Measurements from ENCODE around the gene ADARB1. TPM values are rescaled to one million over a fixed set of nuclear protein-coding genes. Genes with fewer than 3 reads are reported as not detected.

The ADARB1 gene
- polyA plus RNA-seq, 1 of the 3 experiments (the other 2 are of a cell fraction): 7.8 TPM

DNA sequence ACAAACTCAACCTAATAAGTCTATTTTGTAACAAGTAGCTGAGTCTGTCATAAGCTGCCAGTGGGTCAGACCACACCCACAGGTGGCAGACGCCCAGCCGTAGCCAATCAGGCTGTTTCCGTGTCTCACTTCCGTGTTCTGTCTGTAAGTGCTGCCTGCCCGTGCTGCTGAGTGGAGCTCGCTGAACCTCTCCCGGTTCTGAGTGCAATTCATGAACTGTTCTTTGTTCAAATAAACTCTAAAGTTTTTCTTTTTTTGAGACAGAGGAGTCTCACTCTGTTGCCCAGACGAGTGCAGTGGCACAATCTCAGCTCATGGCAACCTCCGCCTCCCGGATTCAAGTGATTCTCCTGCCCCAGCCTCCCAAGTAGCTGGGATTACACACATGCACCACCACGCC, 188.2 kb downstream of the ADARB1 start:
- H3K36me3 ChIP-seq (replicated peaks in 1 of 2; ENCODE audit: control insufficient read depth in 1 of 2, insufficient read depth in 2 of 2, low read length in 1 of 2): peaks cover 0 to 46% of the 10 kb centered on the region in 2 experiments
- TF ChIP-seq, protein P1, sequence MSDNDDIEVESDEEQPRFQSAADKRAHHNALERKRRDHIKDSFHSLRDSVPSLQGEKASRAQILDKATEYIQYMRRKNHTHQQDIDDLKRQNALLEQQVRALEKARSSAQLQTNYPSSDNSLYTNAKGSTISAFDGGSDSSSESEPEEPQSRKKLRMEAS (IDR thresholded peaks at IDR 0.05; ENCODE audit: low read depth): no peak
- no peak for TF ChIP-seq FOSL2 (IDR thresholded peaks at IDR 0.05; ENCODE audit: borderline replicate concordance, low read depth)
- H3K27me3 ChIP-seq (ENCODE audit: insufficient read depth): no peaks in the 10 kb centered on the region
- no peak overlapping the region for H2AFZ ChIP-seq (ENCODE audit: low read depth)
- H3K4me1 ChIP-seq (ENCODE audit: control insufficient read depth in 1 of 2, insufficient read depth in 2 of 2, low read depth in 1 of 2, low read length in 1 of 2): peaks cover 0 to 18% of the 10 kb centered on the region in 2 experiments; a peak in 1 of 4 replicates
- H3F3A ChIP-seq (replicated peaks; ENCODE audit: insufficient read depth): peaks cover 3% of the 10 kb centered on the region
- no peak overlapping the region for H3K9ac ChIP-seq
- H3K9me2 ChIP-seq: no peaks in the 10 kb centered on the region
- no peak overlapping the region for H3K27ac ChIP-seq (ENCODE audit: low read depth in 2 of 2, low read length in 1 of 2)
- no peaks in the 10 kb centered on the region for H3K79me2 ChIP-seq (ENCODE audit: insufficient read depth)
- WGBS (ENCODE audit: low lambda C conversion rate): 95% methylated on average over 11 of the region's 11 CpGs
- peak; percentile 10 for DNase-seq
- POLR2A ChIA-PET: interaction anchor here (0.6 kb wide), 1 partner anchor 114 kb away, joined by 4 read pairs; no protein-coding TSS in a partner anchor
- CTCF ChIA-PET: interaction anchor here (0.8 to 2.2 kb wide), 3 partner anchors 46 to 124 kb away, joined by 3 to 11 read pairs (median 4); no protein-coding TSS in a partner anchor
- no peaks in the 10 kb centered on the region for H3K9me3 ChIP-seq
- H4K20me1 ChIP-seq (ENCODE audit: insufficient read depth): 0 out of 2 replicates have a peak, but pooled peaks cover 14% of the 10 kb centered on the region
- no peak overlapping the region for H3K4me2 ChIP-seq
- H3K4me3 ChIP-seq (ENCODE audit: low read depth in 2 of 2, low read length in 1 of 2): no peak overlapping the region

DNA sequence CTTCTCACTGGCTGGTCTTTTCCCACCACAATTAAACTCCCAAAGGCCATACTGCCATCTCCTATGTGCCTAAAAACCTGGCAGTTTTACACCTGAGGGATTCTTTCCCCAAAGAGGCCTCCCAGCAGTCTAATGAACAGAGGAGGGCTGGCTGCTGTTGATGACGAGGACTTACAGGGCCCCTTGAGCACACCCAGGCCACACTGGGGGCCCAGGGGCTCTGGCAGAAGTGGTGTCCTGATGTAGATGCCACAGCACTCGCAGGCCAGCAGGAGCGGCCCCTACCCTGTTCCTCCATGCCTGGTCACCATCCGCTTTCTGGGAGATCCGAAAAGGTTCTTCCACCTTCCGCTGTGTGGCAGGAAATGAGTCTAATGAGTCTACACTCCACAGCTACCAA, 189.2 kb downstream of the ADARB1 start:
- Histone ChIP-seq H4K20me1 (ENCODE audit: insufficient read depth) (0 out of 2 replicates have a peak, but pooled peaks cover 14% of the 10 kb centered on the region), H3K27me3 (ENCODE audit: insufficient read depth) (no peaks in the 10 kb centered on the region), H3K4me1 (ENCODE audit: control insufficient read depth in 1 of 2, insufficient read depth in 2 of 2, low read depth in 1 of 2, low read length in 1 of 2) (peaks cover 0 to 14% of the 10 kb centered on the region in 2 experiments; a peak in 1 of 4 replicates), H2AFZ (ENCODE audit: low read depth) (no peak overlapping the region), H3F3A (replicated peaks; ENCODE audit: insufficient read depth) (peaks cover 3% of the 10 kb centered on the region), H3K79me2 (ENCODE audit: insufficient read depth) (no peaks in the 10 kb centered on the region), H3K9me3 (no peaks in the 10 kb centered on the region), H3K36me3 (replicated peaks in 1 of 2; ENCODE audit: control insufficient read depth in 1 of 2, insufficient read depth in 2 of 2, low read length in 1 of 2) (peaks cover 0 to 48% of the 10 kb centered on the region in 2 experiments), H3K4me2 (no peak overlapping the region), H3K9ac (no peak overlapping the region), H3K27ac (ENCODE audit: low read depth in 2 of 2, low read length in 1 of 2) (no peak overlapping the region), H3K9me2 (no peaks in the 10 kb centered on the region), H3K4me3 (ENCODE audit: low read depth in 2 of 2, low read length in 1 of 2) (no peak overlapping the region)
- WGBS (ENCODE audit: low lambda C conversion rate): 100% methylated on average over 1 of the region's 6 CpGs
- ChIA-PET POLR2A (no interaction called here), CTCF (interaction anchor here (2.2 kb wide), 1 partner anchor 123 kb away, joined by 6 read pairs; no protein-coding TSS in a partner anchor)
- peak; percentile 12 for DNase-seq
- TF ChIP-seq RCOR1 (IDR thresholded peaks at IDR 0.05; ENCODE audit: low read length) (no peak), NRF1 (IDR thresholded peaks at IDR 0.05; ENCODE audit: low read depth, low read length) (no peak), JUND (IDR thresholded peaks at IDR 0.05) (no peak), FOXM1 (IDR thresholded peaks at IDR 0.05; ENCODE audit: low read depth) (no peak), TCF12 (IDR thresholded peaks at IDR 0.05) (no peak), IRF3 (IDR thresholded peaks at IDR 0.05; ENCODE audit: low read depth, low read length) (no peak), TAF1 (IDR thresholded peaks at IDR 0.05; ENCODE audit: borderline replicate concordance, low read depth, low read length) (no peak), ZBTB33 (IDR thresholded peaks at IDR 0.05; ENCODE audit: borderline replicate concordance, low read depth) (no peak), FOSL2 (IDR thresholded peaks at IDR 0.05; ENCODE audit: borderline replicate concordance, low read depth) (no peak), RFX5 (IDR thresholded peaks at IDR 0.05; ENCODE audit: low read length) (no peak), USF2 (IDR thresholded peaks at IDR 0.05; ENCODE audit: borderline replicate concordance, low read depth, low read length) (no peak), SMC3 (IDR thresholded peaks at IDR 0.05; ENCODE audit: low read depth, low read length) (no peak), POLR2AphosphoS5 (IDR thresholded peaks at IDR 0.05; ENCODE audit: low read depth, low read length) (no peak), GATA2 (CRISPR knock-in tag; IDR thresholded peaks at IDR 0.05) (no peak), RAD21 (IDR thresholded peaks at IDR 0.05; ENCODE audit: low read length) (no peak), MEF2A (IDR thresholded peaks at IDR 0.05; ENCODE audit: borderline replicate concordance, low read depth) (no peak)
